GM10266 (cell line): ENCODE data around the gene KCNK4.
"Not testable (repeated sequence)": the region's sequence is repeated elsewhere in the genome, so short reads cannot be mapped to it uniquely, and the experiment has no call there.

Experiments used
- DNase-seq: peaks from one replicate; pipeline ENCODE4 v3.0.0; 2012; ENCODE audit errors: extremely low spot score
- CTCF ChIP-seq: IDR thresholded peaks from 2 replicates; pipeline ENCODE4 v1.5.1; 2012; ENCODE audit warnings: mild to moderate bottlenecking, low read depth; ENCODE audit not compliant: control insufficient read depth, insufficient read depth; ENCODE audit errors: missing control alignments

KCNK4 gene

GRCh38 chr11:64245797-64246620, 45.1 kb upstream of the KCNK4 start:
- no peak for DNase-seq
- TF ChIP-seq CTCF, result no peak

GRCh38 chr11:64246621-64246870, 44.6 kb upstream of the KCNK4 start:
- DNase-seq, result not testable (repeated sequence)

- no peak for TF ChIP-seq CTCF
- DNase-seq, result peak; percentile 92
Observed at GRCh38 chr11:64246871-64247728, 44.0 kb upstream of the KCNK4 start, which contains the start of gene PPP1R14B. PPP1R14B (minus strand) TSS chr11:64246943; CDS start chr11:64246673, 270 bp downstream.

GRCh38 chr11:64247729-64248531, 43.2 kb upstream of the KCNK4 start:
- no peak for TF ChIP-seq CTCF

GRCh38 chr11:64248578-64248977, 42.5 kb upstream of the KCNK4 start:
- TF ChIP-seq CTCF, result no peak
- no peak for DNase-seq

More at GRCh38 chr11:64247729-64248531, 43.2 kb upstream of the KCNK4 start:
- no peak for DNase-seq

GRCh38 chr11:64249038-64249437, 42.1 kb upstream of the KCNK4 start:
- no peak for TF ChIP-seq CTCF
- DNase-seq, result no peak

- no peak for TF ChIP-seq CTCF
- no peak for DNase-seq
Observed at GRCh38 chr11:64249563-64250414, 41.3 kb upstream of the KCNK4 start.
